Astrocyte (in vitro differentiated cells and primary cell): ENCODE results near the gene PTPN6.

Source experiments
- EZH2 ChIP-seq: IDR thresholded peaks from 2 replicates; pipeline ENCODE4 v1.6.1; 2012; ENCODE audit warnings: mild to moderate bottlenecking, low read length, inconsistent platforms; ENCODE audit not compliant: insufficient read depth
- TF ChIP-seq, protein P1 (sequence below): IDR thresholded peaks from 2 replicates; pipeline ENCODE4 v1.5.1; 2011; ENCODE audit warnings: low read depth, mild to moderate bottlenecking, inconsistent platforms, low read length, moderate library complexity; ENCODE audit not compliant: insufficient read depth

DNA sequence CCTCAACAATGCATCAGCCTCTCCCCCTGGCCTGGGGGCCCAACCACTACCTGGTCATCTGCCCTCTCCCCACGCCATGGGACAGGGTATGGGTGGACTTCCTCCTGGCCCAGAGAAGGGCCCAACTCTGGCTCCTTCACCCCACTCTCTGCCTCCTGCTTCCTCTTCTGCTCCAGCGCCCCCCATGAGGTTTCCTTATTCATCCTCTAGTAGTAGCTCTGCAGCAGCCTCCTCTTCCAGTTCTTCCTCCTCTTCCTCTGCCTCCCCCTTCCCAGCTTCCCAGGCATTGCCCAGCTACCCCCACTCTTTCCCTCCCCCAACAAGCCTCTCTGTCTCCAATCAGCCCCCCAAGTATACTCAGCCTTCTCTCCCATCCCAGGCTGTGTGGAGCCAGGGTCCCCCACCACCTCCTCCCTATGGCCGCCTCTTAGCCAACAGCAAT lies 14.9 kb upstream of the PTPN6 start:
- TF ChIP-seq, protein P1, sequence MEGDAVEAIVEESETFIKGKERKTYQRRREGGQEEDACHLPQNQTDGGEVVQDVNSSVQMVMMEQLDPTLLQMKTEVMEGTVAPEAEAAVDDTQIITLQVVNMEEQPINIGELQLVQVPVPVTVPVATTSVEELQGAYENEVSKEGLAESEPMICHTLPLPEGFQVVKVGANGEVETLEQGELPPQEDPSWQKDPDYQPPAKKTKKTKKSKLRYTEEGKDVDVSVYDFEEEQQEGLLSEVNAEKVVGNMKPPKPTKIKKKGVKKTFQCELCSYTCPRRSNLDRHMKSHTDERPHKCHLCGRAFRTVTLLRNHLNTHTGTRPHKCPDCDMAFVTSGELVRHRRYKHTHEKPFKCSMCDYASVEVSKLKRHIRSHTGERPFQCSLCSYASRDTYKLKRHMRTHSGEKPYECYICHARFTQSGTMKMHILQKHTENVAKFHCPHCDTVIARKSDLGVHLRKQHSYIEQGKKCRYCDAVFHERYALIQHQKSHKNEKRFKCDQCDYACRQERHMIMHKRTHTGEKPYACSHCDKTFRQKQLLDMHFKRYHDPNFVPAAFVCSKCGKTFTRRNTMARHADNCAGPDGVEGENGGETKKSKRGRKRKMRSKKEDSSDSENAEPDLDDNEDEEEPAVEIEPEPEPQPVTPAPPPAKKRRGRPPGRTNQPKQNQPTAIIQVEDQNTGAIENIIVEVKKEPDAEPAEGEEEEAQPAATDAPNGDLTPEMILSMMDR, result no peak
- TF ChIP-seq EZH2, result no peak
